Adrenal gland (tissue), 12 donors: ENCODE data around the gene ACBD6. TPM values are rescaled to one million over a fixed set of nuclear protein-coding genes. Genes with fewer than 3 reads are reported as not detected.

Experiments
- DNase-seq, 7 donors: peaks; one replicate each; pipeline ENCODE4 v3.0.0-alpha.2; 2019 to 2020
- H3K27ac ChIP-seq, 5 donors: fragments of 200-600 bp; sonication (generic) in 4 of 5; 1 replicate in 3 of 5; 2 replicates in 2 of 5; pipeline versions ENCODE4 v1.5.1 to v1.8.0; 2016 to 2020; ENCODE audit warnings: mild to moderate bottlenecking in 1 of 5
- H3K27me3 ChIP-seq: fragments of 200-600 bp; 2 replicates; pipeline ENCODE4 v1.8.0; 2021
- H3K36me3 ChIP-seq, 2 donors: fragments of 200-600 bp; replicated peaks in 1 of 2; 1 replicate in 1 of 2; 2 replicates in 1 of 2; pipeline versions ENCODE4 v1.5.1 to v1.8.0; 2018 to 2022
- H3K4me1 ChIP-seq, 2 donors: fragments of 200-600 bp; replicated peaks in 1 of 2; 1 replicate in 1 of 2; 2 replicates in 1 of 2; pipeline versions ENCODE4 v1.5.1 to v1.8.0; 2018 to 2021
- H3K4me3 ChIP-seq, 4 donors: fragments of 200-600 bp; sonication (generic) in 3 of 4; one replicate each; pipeline ENCODE4 v1.5.1; 2016 to 2018
- H3K9me3 ChIP-seq, 3 donors: fragments of 200-600 bp; sonication (generic) in 1 of 3; replicated peaks in 1 of 3; 1 replicate in 2 of 3; 2 replicates in 1 of 3; pipeline versions ENCODE4 v1.5.1 to v1.8.0; 2016 to 2021
- CTCF ChIP-seq, 6 experiments: fragments of 450-650 bp in 4 of 6; fragments of 200-600 bp in 2 of 6; sonication (generic) in 1 of 6; IDR thresholded peaks; 1 replicate in 5 of 6; 2 replicates in 1 of 6; pipeline versions ENCODE4 v1.5.1 to v1.8.0; 2016 to 2021; ENCODE audit warnings: antibody characterized with exemption in 6 of 6, mild to moderate bottlenecking in 2 of 6, moderate library complexity in 1 of 6
- POLR2A ChIP-seq, 2 donors: fragments of 450-650 bp; IDR thresholded peaks; one replicate each; pipeline ENCODE4 v1.6.1; 2017; ENCODE audit warnings: antibody characterized with exemption in 2 of 2, mild to moderate bottlenecking in 2 of 2, moderate library complexity in 1 of 2
- WGBS, 4 donors: extraction: QIAGEN DNeasy Blood & Tissue Kit in 2 of 4; methylation state at CpG; one replicate each; pipeline versions ENCODE4 v1.1.5 to v1.1.7; 2013 to 2017; 5-methylcytosine and 5-hydroxymethylcytosine counted together
- intact Hi-C, 2 donors: fragments of 100-400 bp; cut with DNase I; formaldehyde crosslinking; loops; one replicate each; pipeline versions ENCODE4 v1.14.1 to v1.15.0; 2022 to 2023
- polyA plus RNA-seq, 3 donors: library from polyadenylated mRNA; stranded (reverse); fragments of 200-250 nt in 2 of 3; fragments of 350-450 nt in 1 of 3; fragmentation: Illumina TruSeq in 1 of 3; extraction: RNeasy Lipid Tissue Mini Kit (QIAGEN cat#74804) in 1 of 3; gene quantifications; one replicate each; pipeline ENCODE4 v1.2.3, GENCODE V29; 2013 to 2014
- total RNA-seq, 9 donors: library from RNA; depleted of rRNA in 4 of 9; stranded (reverse); fragments of >200 nt in 4 of 9; fragments of 120-200 nt in 1 of 9; fragmentation: NEBNext Ultra II Directional in 1 of 9; extraction: Animal tissue kit (Norgen Biotek cat#: 25700) in 1 of 9; gene quantifications; one replicate each; pipeline versions ENCODE4 v1.1.0 to v1.2.4, GENCODE V29; 2013 to 2023
- donor health status: healthy with polysubstance abuse.
- donor health status: Bipolar disorder and iron deficiency.
- donor health status: DM: yes; HTN: yes; CAD: no.
- donor health status: DM: no; HTN: no; CAD: no.
- donor health status: DM: no; HTN: no; CAD: no.
- donor health status: DM: yes; HTN: yes; CAD: no.

ACBD6 gene
- total and polyA plus RNA-seq, 12 donors: 28.7 to 75.1 (median 36.6) TPM

- intact Hi-C loops: no loop called here
- Histone ChIP-seq H3K4me3 (no peak overlapping the region), H3K27ac (no peak overlapping the region), H3K4me1 (no peaks in the 10 kb centered on the region), H3K9me3 (no peaks in the 10 kb centered on the region), H3K27me3 (peaks cover 22% of the 10 kb centered on the region), H3K36me3 (no peaks in the 10 kb centered on the region)
- DNase-seq: no peak
- no peak for TF ChIP-seq POLR2A (IDR thresholded peaks at IDR 0.05)
- no peak for TF ChIP-seq CTCF (IDR thresholded peaks at IDR 0.05)
- 87 to 91% (median 88%) methylated on average over 10 of the region's 10 CpGs for WGBS, 4 donors
Observed at GRCh38 chr1:180261030-180261429, 241.3 kb downstream of the ACBD6 start.

- Histone ChIP-seq H3K27ac (no peak overlapping the region), H3K4me1 (no peaks in the 10 kb centered on the region), H3K36me3 (no peaks in the 10 kb centered on the region), H3K9me3 (no peaks in the 10 kb centered on the region), H3K27me3 (peaks cover 22% of the 10 kb centered on the region), H3K4me3 (no peak overlapping the region)
- intact Hi-C loops: no loop called here
- no peak for DNase-seq
- 38 to 66% (median 58%) methylated on average over 4 to 13 of the region's 13 CpGs for WGBS, 4 donors
- TF ChIP-seq POLR2A (IDR thresholded peaks at IDR 0.05) (no peak), CTCF (IDR thresholded peaks at IDR 0.05) (no peak)
Observed at GRCh38 chr1:180260541-180260940, 241.8 kb downstream of the ACBD6 start.

- peaks cover 22% of the 10 kb centered on the region for H3K27me3 ChIP-seq
- intact Hi-C loops: loop anchor here in 1 of 2 donors (10.0 kb wide), 1 partner anchor 215 kb away; no protein-coding TSS in a partner anchor
- no peaks in the 10 kb centered on the region for H3K36me3 ChIP-seq
Observed at GRCh38 chr1:180259431-180260338, 242.7 kb downstream of the ACBD6 start.

More at GRCh38 chr1:180259431-180260338, 242.7 kb downstream of the ACBD6 start:
- TF ChIP-seq POLR2A (IDR thresholded peaks at IDR 0.05): no peak
- no peak for TF ChIP-seq CTCF (IDR thresholded peaks at IDR 0.05)
- WGBS, 4 donors: 76 to 84% (median 81%) methylated on average over 10 to 22 of the region's 22 CpGs
- Histone ChIP-seq H3K4me1 (no peaks in the 10 kb centered on the region), H3K4me3 (no peak overlapping the region), H3K27ac (no peak overlapping the region), H3K9me3 (no peaks in the 10 kb centered on the region)
- no peak for DNase-seq
